GM18951 (cell line): ENCODE results near the gene SPEM3.

ENCODE experiments used
- POLR2A ChIP-seq: IDR thresholded peaks from 4 replicates; pipeline ENCODE4 v1.6.1; 2011; ENCODE audit warnings: mild to moderate bottlenecking; ENCODE audit not compliant: insufficient read length, insufficient read depth; ENCODE audit errors: extremely low read depth
- in situ Hi-C: fragments of 300-500 bp; cut with MboI; formaldehyde crosslinking; loops from one replicate; pipeline ENCODE4 v1.12.0; 2022; ENCODE audit warnings: low sequenced_read_pairs, mixed read lengths, inconsistent platforms; ENCODE audit not compliant: unreplicated experiment

SPEM3 gene

GRCh38 chr17:7436556-7437368 lies 8.1 kb downstream of the SPEM3 start:
- in situ Hi-C loops = no loop called here
- peak; percentile 27 for TF ChIP-seq POLR2A

- no peak for TF ChIP-seq POLR2A
- in situ Hi-C loops = no loop called here
These were observed 8.8 kb downstream of the SPEM3 start for GRCh38 chr17:7437369-7437863.

- no peak for TF ChIP-seq POLR2A
- in situ Hi-C loops = no loop called here
These were observed 9.4 kb downstream of the SPEM3 start for GRCh38 chr17:7437950-7438614.

- in situ Hi-C loops = no loop called here
- TF ChIP-seq POLR2A = no peak
These were observed 10.2 kb downstream of the SPEM3 start for GRCh38 chr17:7438656-7439460.

- in situ Hi-C loops = no loop called here
- TF ChIP-seq POLR2A = no peak
These were observed 10.9 kb downstream of the SPEM3 start, which contains the start of gene FGF11 for GRCh38 chr17:7439462-7440112. TSS of gene FGF11 (plus strand) at chr17:7439512. CDS start at chr17:7439621, 109 bp downstream.

- in situ Hi-C loops = no loop called here
- peak; percentile 29 for TF ChIP-seq POLR2A
These were observed 11.6 kb downstream of the SPEM3 start for GRCh38 chr17:7440113-7440833.

GRCh38 chr17:7440834-7441195 lies 12.2 kb downstream of the SPEM3 start:
- in situ Hi-C loops = no loop called here
- TF ChIP-seq POLR2A = no peak

GRCh38 chr17:7441266-7441665 lies 12.6 kb downstream of the SPEM3 start:
- no peak for TF ChIP-seq POLR2A
- in situ Hi-C loops = no loop called here

- TF ChIP-seq POLR2A = no peak
- in situ Hi-C loops = no loop called here
These were observed 13.5 kb downstream of the SPEM3 start for GRCh38 chr17:7442142-7442541.

- in situ Hi-C loops = no loop called here
- TF ChIP-seq POLR2A = no peak
These were observed 15.1 kb downstream of the SPEM3 start for GRCh38 chr17:7443499-7444485.
